A549 (cell line): ENCODE data around the gene C11orf86. TPM values are rescaled to one million over a fixed set of nuclear protein-coding genes. Genes with fewer than 3 reads are reported as not detected.

Experiments used
- ATAC-seq, 2 experiments: fragments of 200-7000 bp in 1 of 2; fragments of >200 bp in 1 of 2; cut with Nextera tagmentation in 1 of 2; cut with Tn5 transposase in 1 of 2; 3 replicates each; pipeline versions ENCODE4 v1.8.0 to v1.9.1; 2018 to 2020; ENCODE audit warnings: mild to moderate bottlenecking in 1 of 2, moderate library complexity in 1 of 2
- CTCF ChIA-PET: fragments of 300-600 bp; sonication (Branson Sonifier 250); formaldehyde crosslinking; extraction: SDS; loops from one replicate; lab custom pipeline; 2021; ENCODE audit warnings: antibody characterized with exemption, inconsistent platforms; lab: Yijun Ruan, JAX
- POLR2A ChIA-PET: fragments of 350-600 bp; formaldehyde crosslinking; extraction: SDS; loops from one replicate; lab custom pipeline; 2021; ENCODE audit warnings: antibody characterized with exemption, inconsistent platforms; lab: Yijun Ruan, JAX
- DNase-seq, 2 experiments: peaks; one replicate each; pipeline versions ENCODE4 v3.0.0 to v3.0.0-alpha.2; 2011 to 2016; ENCODE audit warnings: low read depth in 1 of 2, low spot score in 1 of 2
- FAIRE-seq: peaks from 2 replicates; lab custom pipeline; 2011; peaks lifted over from hg19 to GRCh38; lab: Jason Lieb, UNC
- H3K27ac ChIP-seq, 2 experiments: fragments of >200 bp; sonication (Bioruptor Twin); formaldehyde crosslinking; 3 replicates each; pipeline ENCODE4 v1.5.1; 2016 to 2017
- H3K4me1 ChIP-seq: fragments of >200 bp; sonication (Bioruptor Twin); formaldehyde crosslinking; 3 replicates; pipeline ENCODE4 v1.6.1; 2016
- H3K4me2 ChIP-seq: fragments of >200 bp; sonication (Bioruptor Twin); formaldehyde crosslinking; 3 replicates; pipeline ENCODE4 v1.6.1; 2016
- H3K4me3 ChIP-seq: fragments of >200 bp; sonication (Bioruptor Twin); formaldehyde crosslinking; 3 replicates; pipeline ENCODE4 v1.5.1; 2016
- H3K9me3 ChIP-seq: fragments of >200 bp; sonication (Bioruptor Twin); formaldehyde crosslinking; 3 replicates; pipeline ENCODE4 v1.6.1; 2016
- CBX2 ChIP-seq: fragments of 200-600 bp; sonication (generic); IDR thresholded peaks from 2 replicates; pipeline ENCODE4 v1.6.1; 2016; ENCODE audit warnings: low read depth, mild to moderate bottlenecking, borderline replicate concordance
- CBX8 ChIP-seq: fragments of 200-600 bp; sonication (generic); IDR thresholded peaks from 2 replicates; pipeline ENCODE4 v1.6.1; 2016
- CEBPB ChIP-seq, 2 experiments: fragments of >200 bp in 1 of 2; sonication (Bioruptor Twin) in 1 of 2; formaldehyde crosslinking in 1 of 2; IDR thresholded peaks; 2 replicates each; pipeline ENCODE4 v1.6.1; 2012 to 2016
- CHD4 ChIP-seq: fragments of 200-600 bp; sonication (generic); IDR thresholded peaks from 2 replicates; pipeline ENCODE4 v1.6.1; 2016; ENCODE audit warnings: antibody characterized with exemption, mild to moderate bottlenecking, borderline replicate concordance
- EP300 ChIP-seq, 2 experiments: fragments of >200 bp; sonication (Bioruptor Twin); formaldehyde crosslinking; IDR thresholded peaks; 2 replicates in 1 of 2; 3 replicates in 1 of 2; pipeline ENCODE4 v1.6.1; 2016 to 2017
- FOSL2 ChIP-seq, 2 experiments: fragments of 450-650 bp in 1 of 2; fragments of >200 bp in 1 of 2; sonication (Bioruptor Twin) in 1 of 2; formaldehyde crosslinking; IDR thresholded peaks; 2 replicates each; pipeline versions ENCODE4 v1.5.0 to v1.6.1; 2016 to 2020; ENCODE audit warnings: mild to moderate bottlenecking in 1 of 2, moderate library complexity in 1 of 2
- HOXA7 ChIP-seq: fragments of 250-450 bp; sonication (Bioruptor Pico); IDR thresholded peaks from 2 replicates; pipeline ENCODE4 v1.5.0; 2020; ENCODE audit warnings: mild to moderate bottlenecking, moderate library complexity
- HOXB13 ChIP-seq: fragments of 250-450 bp; sonication (Bioruptor Pico); IDR thresholded peaks from 2 replicates; pipeline ENCODE4 v1.5.0; 2020; ENCODE audit warnings: low read depth, mild to moderate bottlenecking, moderate library complexity
- KDM1A ChIP-seq: fragments of 200-600 bp; sonication (generic); IDR thresholded peaks from 2 replicates; pipeline ENCODE4 v1.6.1; 2016; ENCODE audit warnings: low read depth, mild to moderate bottlenecking
- NFE2L2 ChIP-seq: fragments of 150-350 bp; conservative IDR thresholded peaks from 2 replicates; pipeline ENCODE4 v1.6.1; 2014; ENCODE audit warnings: low read length
- NR3C1 ChIP-seq: fragments of >200 bp; sonication (Bioruptor Twin); formaldehyde crosslinking; IDR thresholded peaks from 3 replicates; pipeline ENCODE4 v1.6.1; 2017
- PHF8 ChIP-seq: fragments of 200-600 bp; sonication (generic); IDR thresholded peaks from 2 replicates; pipeline ENCODE4 v1.6.1; 2016; ENCODE audit warnings: low read depth, mild to moderate bottlenecking, antibody characterized with exemption, moderate library complexity, borderline replicate concordance
- POLR2AphosphoS2 ChIP-seq: conservative IDR thresholded peaks from 2 replicates; pipeline ENCODE4 v1.6.1; 2012; ENCODE audit warnings: low read length, improper control_type of control experiment, inconsistent platforms
- RAD21 ChIP-seq, 2 experiments: fragments of >200 bp in 1 of 2; sonication (Bioruptor Twin) in 1 of 2; formaldehyde crosslinking in 1 of 2; IDR thresholded peaks in 1 of 2; conservative IDR thresholded peaks in 1 of 2; 2 replicates in 1 of 2; 3 replicates in 1 of 2; pipeline ENCODE4 v1.6.1; 2012 to 2018; ENCODE audit warnings: inconsistent platforms in 1 of 2
- ZSCAN20 ChIP-seq: fragments of 250-450 bp; sonication (Bioruptor Pico); IDR thresholded peaks from 2 replicates; pipeline ENCODE4 v1.8.0; 2022; ENCODE audit warnings: mild to moderate bottlenecking, moderate library complexity
- WGBS: methylation state at CpG from one replicate; pipeline ENCODE4 v1.1.6; 2017; ENCODE audit errors: missing lambda C conversion rate; 5-methylcytosine and 5-hydroxymethylcytosine counted together
- polyA plus RNA-seq, 4 experiments: library from polyadenylated mRNA; depleted of rRNA in 3 of 4; stranded (reverse); fragments of >200 nt; fragmentation: RNase III in 1 of 4; extraction: RNeasy Plus Mini Kit Qiagen cat#74134 plus additional on column Dnase treatment in 1 of 4; gene quantifications; 2 replicates in 3 of 4; 3 replicates in 1 of 4; pipeline ENCODE4 v1.2.3, GENCODE V29; 2011 to 2017
- TF ChIP-seq, protein P1 (sequence below): IDR thresholded peaks from 2 replicates; pipeline ENCODE4 v1.6.1; 2012
- TF ChIP-seq, protein P2 (sequence below): fragments of >200 bp; sonication (Bioruptor Twin); formaldehyde crosslinking; IDR thresholded peaks from 3 replicates; pipeline ENCODE4 v1.6.1; 2016
- TF ChIP-seq, protein P3 (sequence below): fragments of >200 bp; sonication (Bioruptor Twin); formaldehyde crosslinking; IDR thresholded peaks from 3 replicates; pipeline ENCODE4 v1.5.1; 2016
- TF ChIP-seq, protein P4 (sequence below): fragments of 250-450 bp; sonication (Bioruptor Pico); IDR thresholded peaks from 2 replicates; pipeline ENCODE4 v1.5.0; 2020; ENCODE audit warnings: low read depth, mild to moderate bottlenecking, moderate library complexity
- TF ChIP-seq, protein P5 (sequence below): fragments of 250-450 bp; sonication (Bioruptor Pico); IDR thresholded peaks from 2 replicates; pipeline ENCODE4 v1.5.0; 2021; ENCODE audit warnings: mild to moderate bottlenecking, moderate library complexity, borderline replicate concordance
- TF ChIP-seq, protein P6 (sequence below): fragments of 200-600 bp; sonication (generic); IDR thresholded peaks from 2 replicates; pipeline ENCODE4 v1.6.1; 2016; ENCODE audit warnings: antibody characterized with exemption, mild to moderate bottlenecking, moderate library complexity
- TF ChIP-seq, protein P7 (sequence below): fragments of >200 bp; sonication (Bioruptor Twin); formaldehyde crosslinking; IDR thresholded peaks from 2 replicates; pipeline ENCODE4 v1.6.1; 2016

Gene C11orf86
- polyA plus RNA-seq, 2 of the 4 experiments (the other 2 are of a cell fraction) = 9.3 to 56.4 TPM

DNA sequence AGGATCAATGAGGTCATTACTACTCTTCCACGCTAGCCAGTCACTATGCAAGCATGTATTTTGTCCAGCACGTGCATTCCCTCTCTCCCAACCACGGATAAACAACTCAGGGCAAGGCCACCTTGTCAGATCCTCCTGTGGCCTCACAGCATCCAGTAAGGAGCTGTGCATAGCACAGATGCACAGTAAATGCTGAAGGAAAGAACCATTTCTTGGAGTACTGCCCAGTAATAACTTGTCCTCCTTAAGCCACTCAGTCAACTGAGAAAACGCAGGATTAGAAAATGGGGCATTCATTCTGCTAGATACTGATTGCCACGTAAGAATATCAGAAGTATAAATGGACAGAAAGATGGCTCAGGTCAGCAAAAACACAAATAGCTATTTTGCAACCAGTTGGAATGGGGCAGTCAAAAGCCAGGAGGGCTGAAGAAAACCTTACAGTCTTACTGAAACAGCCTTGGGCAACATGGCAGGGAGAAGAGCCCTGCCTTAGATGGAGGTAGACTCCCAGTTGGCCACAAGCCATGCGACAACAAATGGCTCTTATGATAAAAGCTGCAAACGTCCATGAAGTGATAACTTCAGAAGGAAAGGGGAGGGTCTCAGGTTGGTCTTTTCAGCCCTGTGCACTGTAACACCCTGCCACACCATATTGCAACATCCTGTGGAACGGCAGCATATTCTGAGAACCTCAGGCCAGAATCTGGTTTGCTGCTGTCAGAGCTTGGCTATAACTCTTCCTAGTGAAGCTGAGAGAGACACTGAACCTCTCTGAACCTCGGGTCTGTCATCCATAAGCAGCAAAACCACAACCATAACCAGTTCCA is 39.9 kb upstream of the C11orf86 start:
- Histone ChIP-seq H3K9me3 (no peaks in the 10 kb centered on the region), H3K27ac (peak overlapping the region; percentile 38 to 78), H3K4me1 (peaks cover 58% of the 10 kb centered on the region), H3K4me3 (no peak overlapping the region), H3K4me2 (peak overlapping the region; percentile 0; the same call in 1 of the 3 replicates)
- whole genome bisulfite sequencing = 77% methylated on average over 9 of the region's 9 CpGs
- CTCF ChIA-PET = interaction anchor here (0.9 to 1.5 kb wide), 3 partner anchors 12 to 50 kb away, joined by 3 to 4 read pairs (median 3); partner anchors contain the start of gene PC
- no peak for TF ChIP-seq NFE2L2
- POLR2A ChIA-PET = interaction anchor here (0.9 kb wide), 1 partner anchor 49 kb away, joined by 3 read pairs; no protein-coding TSS in a partner anchor
- FAIRE-seq = no peak
- DNase-seq = no peak
- no peak for ATAC-seq

DNA sequence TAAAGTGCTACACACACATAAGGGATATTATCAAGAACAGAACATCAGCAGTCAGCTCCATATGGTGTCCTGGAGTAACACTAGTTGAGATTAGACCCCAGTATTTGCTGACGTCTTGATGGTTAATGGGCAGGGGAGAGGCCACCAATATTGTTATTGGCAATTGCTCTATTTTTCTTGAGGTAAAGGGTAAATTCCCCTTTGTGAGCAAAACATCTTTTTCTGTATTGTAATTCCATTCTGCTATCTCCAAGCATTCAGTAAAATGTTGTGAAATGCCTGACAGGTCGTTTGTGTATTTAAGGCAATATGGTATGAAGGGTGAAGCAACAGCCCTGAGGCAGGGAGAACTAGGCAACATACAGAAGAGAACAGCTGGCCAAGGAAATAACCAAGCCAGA is 38.8 kb upstream of the C11orf86 start:
- Histone ChIP-seq H3K4me3 (no peak overlapping the region), H3K4me1 (peaks cover 58% of the 10 kb centered on the region), H3K9me3 (no peaks in the 10 kb centered on the region), H3K4me2 (peak overlapping the region; percentile 27), H3K27ac (peak overlapping the region; percentile 38 to 78)
- FAIRE-seq = no peak
- POLR2A ChIA-PET = interaction anchor here (0.5 kb wide), 1 partner anchor 12 kb away, joined by 5 read pairs; no protein-coding TSS in a partner anchor
- peak in 1 of 2 experiments; percentile 57 for DNase-seq
- WGBS = 23% methylated on average over 2 of the region's 2 CpGs
- CTCF ChIA-PET = interaction anchor here (0.8 to 1.4 kb wide), 6 partner anchors 11 to 51 kb away, joined by 3 to 5 read pairs (median 4); no protein-coding TSS in a partner anchor
- peak; percentile 49 to 72; a peak in 4 of 6 replicates for ATAC-seq
- TF ChIP-seq NR3C1 (no peak), KDM1A (no peak), POLR2AphosphoS2 (no peak), RAD21 (conservative IDR thresholded peaks at IDR 0.05 in 1 of 2, IDR thresholded peaks at IDR 0.05 in 1 of 2) (no peak), FOSL2 (IDR thresholded peaks at IDR 0.05) (no peak), FOSL2 (CRISPR knock-in tag; IDR thresholded peaks at IDR 0.05) (0 out of 2 replicates have a peak, but pooled peaks have one; percentile 8), CEBPB (IDR thresholded peaks at IDR 0.05) (peak; percentile 82 to 91), EP300 (IDR thresholded peaks at IDR 0.05) (no peak; a peak in 2 of 5 replicates), ZSCAN20 (CRISPR knock-in tag) (no peak), PHF8 (no peak), CBX2 (no peak), HOXA7 (CRISPR knock-in tag) (no peak), HOXB13 (no peak), CHD4 (no peak), CBX8 (no peak)
- TF ChIP-seq, protein P1, sequence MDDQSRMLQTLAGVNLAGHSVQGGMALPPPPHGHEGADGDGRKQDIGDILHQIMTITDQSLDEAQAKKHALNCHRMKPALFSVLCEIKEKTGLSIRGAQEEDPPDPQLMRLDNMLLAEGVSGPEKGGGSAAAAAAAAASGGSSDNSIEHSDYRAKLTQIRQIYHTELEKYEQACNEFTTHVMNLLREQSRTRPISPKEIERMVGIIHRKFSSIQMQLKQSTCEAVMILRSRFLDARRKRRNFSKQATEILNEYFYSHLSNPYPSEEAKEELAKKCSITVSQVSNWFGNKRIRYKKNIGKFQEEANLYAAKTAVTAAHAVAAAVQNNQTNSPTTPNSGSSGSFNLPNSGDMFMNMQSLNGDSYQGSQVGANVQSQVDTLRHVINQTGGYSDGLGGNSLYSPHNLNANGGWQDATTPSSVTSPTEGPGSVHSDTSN = no peak
- TF ChIP-seq, protein P2, sequence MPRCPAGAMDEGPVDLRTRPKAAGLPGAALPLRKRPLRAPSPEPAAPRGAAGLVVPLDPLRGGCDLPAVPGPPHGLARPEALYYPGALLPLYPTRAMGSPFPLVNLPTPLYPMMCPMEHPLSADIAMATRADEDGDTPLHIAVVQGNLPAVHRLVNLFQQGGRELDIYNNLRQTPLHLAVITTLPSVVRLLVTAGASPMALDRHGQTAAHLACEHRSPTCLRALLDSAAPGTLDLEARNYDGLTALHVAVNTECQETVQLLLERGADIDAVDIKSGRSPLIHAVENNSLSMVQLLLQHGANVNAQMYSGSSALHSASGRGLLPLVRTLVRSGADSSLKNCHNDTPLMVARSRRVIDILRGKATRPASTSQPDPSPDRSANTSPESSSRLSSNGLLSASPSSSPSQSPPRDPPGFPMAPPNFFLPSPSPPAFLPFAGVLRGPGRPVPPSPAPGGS = no peak
- TF ChIP-seq, protein P3, sequence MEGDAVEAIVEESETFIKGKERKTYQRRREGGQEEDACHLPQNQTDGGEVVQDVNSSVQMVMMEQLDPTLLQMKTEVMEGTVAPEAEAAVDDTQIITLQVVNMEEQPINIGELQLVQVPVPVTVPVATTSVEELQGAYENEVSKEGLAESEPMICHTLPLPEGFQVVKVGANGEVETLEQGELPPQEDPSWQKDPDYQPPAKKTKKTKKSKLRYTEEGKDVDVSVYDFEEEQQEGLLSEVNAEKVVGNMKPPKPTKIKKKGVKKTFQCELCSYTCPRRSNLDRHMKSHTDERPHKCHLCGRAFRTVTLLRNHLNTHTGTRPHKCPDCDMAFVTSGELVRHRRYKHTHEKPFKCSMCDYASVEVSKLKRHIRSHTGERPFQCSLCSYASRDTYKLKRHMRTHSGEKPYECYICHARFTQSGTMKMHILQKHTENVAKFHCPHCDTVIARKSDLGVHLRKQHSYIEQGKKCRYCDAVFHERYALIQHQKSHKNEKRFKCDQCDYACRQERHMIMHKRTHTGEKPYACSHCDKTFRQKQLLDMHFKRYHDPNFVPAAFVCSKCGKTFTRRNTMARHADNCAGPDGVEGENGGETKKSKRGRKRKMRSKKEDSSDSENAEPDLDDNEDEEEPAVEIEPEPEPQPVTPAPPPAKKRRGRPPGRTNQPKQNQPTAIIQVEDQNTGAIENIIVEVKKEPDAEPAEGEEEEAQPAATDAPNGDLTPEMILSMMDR = no peak
- TF ChIP-seq, protein P4, sequence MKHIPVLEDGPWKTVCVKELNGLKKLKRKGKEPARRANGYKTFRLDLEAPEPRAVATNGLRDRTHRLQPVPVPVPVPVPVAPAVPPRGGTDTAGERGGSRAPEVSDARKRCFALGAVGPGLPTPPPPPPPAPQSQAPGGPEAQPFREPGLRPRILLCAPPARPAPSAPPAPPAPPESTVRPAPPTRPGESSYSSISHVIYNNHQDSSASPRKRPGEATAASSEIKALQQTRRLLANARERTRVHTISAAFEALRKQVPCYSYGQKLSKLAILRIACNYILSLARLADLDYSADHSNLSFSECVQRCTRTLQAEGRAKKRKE (CRISPR knock-in tag) = no peak
- TF ChIP-seq, protein P5, sequence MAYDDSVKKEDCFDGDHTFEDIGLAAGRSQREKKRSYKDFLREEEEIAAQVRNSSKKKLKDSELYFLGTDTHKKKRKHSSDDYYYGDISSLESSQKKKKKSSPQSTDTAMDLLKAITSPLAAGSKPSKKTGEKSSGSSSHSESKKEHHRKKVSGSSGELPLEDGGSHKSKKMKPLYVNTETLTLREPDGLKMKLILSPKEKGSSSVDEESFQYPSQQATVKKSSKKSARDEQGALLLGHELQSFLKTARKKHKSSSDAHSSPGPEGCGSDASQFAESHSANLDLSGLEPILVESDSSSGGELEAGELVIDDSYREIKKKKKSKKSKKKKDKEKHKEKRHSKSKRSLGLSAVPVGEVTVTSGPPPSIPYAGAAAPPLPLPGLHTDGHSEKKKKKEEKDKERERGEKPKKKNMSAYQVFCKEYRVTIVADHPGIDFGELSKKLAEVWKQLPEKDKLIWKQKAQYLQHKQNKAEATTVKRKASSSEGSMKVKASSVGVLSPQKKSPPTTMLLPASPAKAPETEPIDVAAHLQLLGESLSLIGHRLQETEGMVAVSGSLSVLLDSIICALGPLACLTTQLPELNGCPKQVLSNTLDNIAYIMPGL = no peak
- TF ChIP-seq, protein P6, sequence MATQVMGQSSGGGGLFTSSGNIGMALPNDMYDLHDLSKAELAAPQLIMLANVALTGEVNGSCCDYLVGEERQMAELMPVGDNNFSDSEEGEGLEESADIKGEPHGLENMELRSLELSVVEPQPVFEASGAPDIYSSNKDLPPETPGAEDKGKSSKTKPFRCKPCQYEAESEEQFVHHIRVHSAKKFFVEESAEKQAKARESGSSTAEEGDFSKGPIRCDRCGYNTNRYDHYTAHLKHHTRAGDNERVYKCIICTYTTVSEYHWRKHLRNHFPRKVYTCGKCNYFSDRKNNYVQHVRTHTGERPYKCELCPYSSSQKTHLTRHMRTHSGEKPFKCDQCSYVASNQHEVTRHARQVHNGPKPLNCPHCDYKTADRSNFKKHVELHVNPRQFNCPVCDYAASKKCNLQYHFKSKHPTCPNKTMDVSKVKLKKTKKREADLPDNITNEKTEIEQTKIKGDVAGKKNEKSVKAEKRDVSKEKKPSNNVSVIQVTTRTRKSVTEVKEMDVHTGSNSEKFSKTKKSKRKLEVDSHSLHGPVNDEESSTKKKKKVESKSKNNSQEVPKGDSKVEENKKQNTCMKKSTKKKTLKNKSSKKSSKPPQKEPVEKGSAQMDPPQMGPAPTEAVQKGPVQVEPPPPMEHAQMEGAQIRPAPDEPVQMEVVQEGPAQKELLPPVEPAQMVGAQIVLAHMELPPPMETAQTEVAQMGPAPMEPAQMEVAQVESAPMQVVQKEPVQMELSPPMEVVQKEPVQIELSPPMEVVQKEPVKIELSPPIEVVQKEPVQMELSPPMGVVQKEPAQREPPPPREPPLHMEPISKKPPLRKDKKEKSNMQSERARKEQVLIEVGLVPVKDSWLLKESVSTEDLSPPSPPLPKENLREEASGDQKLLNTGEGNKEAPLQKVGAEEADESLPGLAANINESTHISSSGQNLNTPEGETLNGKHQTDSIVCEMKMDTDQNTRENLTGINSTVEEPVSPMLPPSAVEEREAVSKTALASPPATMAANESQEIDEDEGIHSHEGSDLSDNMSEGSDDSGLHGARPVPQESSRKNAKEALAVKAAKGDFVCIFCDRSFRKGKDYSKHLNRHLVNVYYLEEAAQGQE = no peak
- TF ChIP-seq, protein P7, sequence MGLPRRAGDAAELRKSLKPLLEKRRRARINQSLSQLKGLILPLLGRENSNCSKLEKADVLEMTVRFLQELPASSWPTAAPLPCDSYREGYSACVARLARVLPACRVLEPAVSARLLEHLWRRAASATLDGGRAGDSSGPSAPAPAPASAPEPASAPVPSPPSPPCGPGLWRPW = 0 out of 2 replicates have a peak, but pooled peaks have one; percentile 17
